Chondrocyte (in vitro differentiated cells): ENCODE results near the gene MSRB3. TPM values are rescaled to one million over a fixed set of nuclear protein-coding genes. Genes with fewer than 3 reads are reported as not detected.
"Not testable (repeated sequence)": the region's sequence is repeated elsewhere in the genome, so short reads cannot be mapped to it uniquely, and the experiment has no call there.

Source experiments
- DNase-seq: peaks from one replicate; pipeline ENCODE4 v3.0.0; 2021; ENCODE audit warnings: mixed read lengths, low spot score
- H3K27ac Mint-ChIP-seq: one replicate; pipeline ENCODE4 v1.8.0; 2021; ENCODE audit warnings: mild to moderate bottlenecking, moderate library complexity, mixed read lengths; ENCODE audit not compliant: unreplicated experiment
- H3K27me3 Mint-ChIP-seq: 2 replicates; pipeline ENCODE4 v1.8.0; 2021; ENCODE audit warnings: low read depth, mixed read lengths
- H3K36me3 Mint-ChIP-seq: 2 replicates; pipeline ENCODE4 v1.8.0; 2021; ENCODE audit warnings: low read depth, mixed read lengths
- H3K4me1 Mint-ChIP-seq: 2 replicates; pipeline ENCODE4 v1.8.0; 2021; ENCODE audit warnings: low read depth, mild to moderate bottlenecking, mixed read lengths
- H3K4me3 Mint-ChIP-seq: one replicate; pipeline ENCODE4 v1.8.0; 2021; ENCODE audit warnings: mild to moderate bottlenecking, moderate library complexity, mixed read lengths; ENCODE audit not compliant: unreplicated experiment
- H3K9me3 Mint-ChIP-seq: 2 replicates; pipeline ENCODE4 v1.8.0; 2021; ENCODE audit warnings: low read depth, mixed read lengths
- total RNA-seq: library from RNA; stranded (reverse); gene quantifications from 3 replicates; pipeline ENCODE4 v1.2.1, GENCODE V29; 2021
- TF ChIP-seq, protein P1 (sequence below): fragments of 200-600 bp; sonication (generic); IDR thresholded peaks from 2 replicates; pipeline ENCODE4 v1.5.0; 2021; ENCODE audit warnings: antibody characterized with exemption, mild to moderate bottlenecking, moderate library complexity

The MSRB3 gene
- total RNA-seq, 1 donor from 2014 or later: 160 TPM

GRCh38 chr12:65470256-65470655 lies 191.8 kb downstream of the MSRB3 start:
- TF ChIP-seq, protein P1, sequence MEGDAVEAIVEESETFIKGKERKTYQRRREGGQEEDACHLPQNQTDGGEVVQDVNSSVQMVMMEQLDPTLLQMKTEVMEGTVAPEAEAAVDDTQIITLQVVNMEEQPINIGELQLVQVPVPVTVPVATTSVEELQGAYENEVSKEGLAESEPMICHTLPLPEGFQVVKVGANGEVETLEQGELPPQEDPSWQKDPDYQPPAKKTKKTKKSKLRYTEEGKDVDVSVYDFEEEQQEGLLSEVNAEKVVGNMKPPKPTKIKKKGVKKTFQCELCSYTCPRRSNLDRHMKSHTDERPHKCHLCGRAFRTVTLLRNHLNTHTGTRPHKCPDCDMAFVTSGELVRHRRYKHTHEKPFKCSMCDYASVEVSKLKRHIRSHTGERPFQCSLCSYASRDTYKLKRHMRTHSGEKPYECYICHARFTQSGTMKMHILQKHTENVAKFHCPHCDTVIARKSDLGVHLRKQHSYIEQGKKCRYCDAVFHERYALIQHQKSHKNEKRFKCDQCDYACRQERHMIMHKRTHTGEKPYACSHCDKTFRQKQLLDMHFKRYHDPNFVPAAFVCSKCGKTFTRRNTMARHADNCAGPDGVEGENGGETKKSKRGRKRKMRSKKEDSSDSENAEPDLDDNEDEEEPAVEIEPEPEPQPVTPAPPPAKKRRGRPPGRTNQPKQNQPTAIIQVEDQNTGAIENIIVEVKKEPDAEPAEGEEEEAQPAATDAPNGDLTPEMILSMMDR: no peak
- no peak overlapping the region for H3K4me3 Mint-ChIP-seq
- H3K9me3 Mint-ChIP-seq: no peaks in the 10 kb centered on the region
- H3K27ac Mint-ChIP-seq: no peak overlapping the region
- no peak for DNase-seq
- H3K36me3 Mint-ChIP-seq: peaks cover 3% of the 10 kb centered on the region
- no peaks in the 10 kb centered on the region for H3K27me3 Mint-ChIP-seq
- peaks cover 9% of the 10 kb centered on the region for H3K4me1 Mint-ChIP-seq

DNA sequence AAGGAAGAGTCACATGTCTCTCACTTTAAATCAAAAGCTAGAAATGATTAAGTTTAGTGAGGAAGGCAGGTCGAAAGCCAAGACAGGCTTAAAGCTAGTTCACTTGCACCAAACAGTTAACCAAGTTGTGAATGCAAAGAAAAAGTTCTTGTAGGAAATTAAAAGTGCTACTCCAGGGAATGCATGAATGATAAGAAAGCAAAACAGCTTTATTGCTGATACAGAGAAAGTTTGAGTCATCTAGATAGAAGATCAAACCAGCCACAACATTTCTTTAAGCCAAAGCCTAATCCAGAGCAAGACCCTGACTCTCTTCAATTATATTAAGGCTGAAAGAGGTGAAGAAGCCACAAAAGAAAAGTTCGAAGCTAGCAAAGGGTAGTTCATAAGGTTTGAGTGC lies 193.6 kb downstream of the MSRB3 start:
- Mint-ChIP-seq H3K27me3 (no peaks in the 10 kb centered on the region), H3K27ac (no peak overlapping the region)

GRCh38 chr12:65474831-65475230 lies 196.3 kb downstream of the MSRB3 start:
- no peak overlapping the region for H3K27ac Mint-ChIP-seq

More for the DNA sequence above, 193.6 kb downstream of the MSRB3 start:
- Mint-ChIP-seq H3K9me3 (no peaks in the 10 kb centered on the region), H3K4me3 (no peak overlapping the region), H3K36me3 (peaks cover 3% of the 10 kb centered on the region), H3K4me1 (peaks cover 3% of the 10 kb centered on the region)
- TF ChIP-seq, protein P1: no peak
- DNase-seq: no peak

DNA sequence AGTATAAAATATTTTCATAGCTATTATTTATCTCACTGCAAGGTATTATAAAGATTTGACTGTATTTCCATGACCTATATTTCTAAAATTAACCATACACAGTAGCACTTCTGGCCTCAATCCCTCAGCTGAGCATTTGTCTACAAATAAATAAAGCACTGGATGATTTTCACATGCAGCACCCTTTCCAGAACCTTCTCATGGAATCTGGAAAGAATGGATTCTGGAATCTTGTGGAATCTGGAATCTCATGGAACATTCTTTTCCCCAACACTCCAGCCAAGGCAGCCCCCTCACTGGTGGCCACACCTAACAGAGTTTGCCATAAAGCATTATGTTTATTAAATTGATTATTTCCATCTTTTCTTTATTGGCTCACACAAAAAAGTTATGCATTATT lies 199.2 kb downstream of the MSRB3 start:
- DNase-seq: no peak
- no peaks in the 10 kb centered on the region for H3K27me3 Mint-ChIP-seq
- TF ChIP-seq, protein P1: no peak
- H3K27ac Mint-ChIP-seq: no peak overlapping the region
- H3K36me3 Mint-ChIP-seq: no peaks in the 10 kb centered on the region
- H3K9me3 Mint-ChIP-seq: peaks cover 6% of the 10 kb centered on the region
- no peaks in the 10 kb centered on the region for H3K4me1 Mint-ChIP-seq
- no peak overlapping the region for H3K4me3 Mint-ChIP-seq

More at GRCh38 chr12:65474831-65475230, 196.3 kb downstream of the MSRB3 start:
- DNase-seq: no peak
- H3K36me3 Mint-ChIP-seq: no peaks in the 10 kb centered on the region
- TF ChIP-seq, protein P1: no peak
- H3K4me3 Mint-ChIP-seq: no peak overlapping the region
- H3K9me3 Mint-ChIP-seq: no peaks in the 10 kb centered on the region
- no peaks in the 10 kb centered on the region for H3K4me1 Mint-ChIP-seq
- H3K27me3 Mint-ChIP-seq: no peaks in the 10 kb centered on the region

GRCh38 chr12:65483891-65484516 lies 205.5 kb downstream of the MSRB3 start:
- DNase-seq, H3K36me3 Mint-ChIP-seq, H3K27ac Mint-ChIP-seq, H3K27me3 Mint-ChIP-seq, H3K4me3 Mint-ChIP-seq, H3K4me1 Mint-ChIP-seq: not testable (repeated sequence)
- peaks cover 21% of the 10 kb centered on the region for H3K9me3 Mint-ChIP-seq

DNA sequence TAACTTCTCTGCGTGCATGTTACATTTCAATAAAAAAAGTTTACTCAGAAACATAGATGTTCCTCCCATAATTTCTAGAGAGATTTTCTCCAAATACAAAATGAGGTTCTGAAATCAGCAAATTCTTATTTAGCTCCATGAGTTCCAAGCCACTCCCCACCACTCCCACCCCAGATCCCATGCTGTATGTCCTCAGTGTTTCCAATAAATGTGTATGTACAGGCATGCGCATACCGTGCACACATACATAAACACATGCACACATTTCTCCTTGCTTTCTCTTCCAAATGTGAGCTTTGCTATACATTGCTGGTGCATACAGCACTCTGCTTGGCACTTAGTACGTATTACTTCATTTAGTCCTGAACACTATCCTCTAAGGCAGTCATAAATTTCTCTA lies 209.7 kb downstream of the MSRB3 start:
- H3K4me1 Mint-ChIP-seq: peaks cover 7% of the 10 kb centered on the region
- H3K9me3 Mint-ChIP-seq: peaks cover 14% of the 10 kb centered on the region
- no peak overlapping the region for H3K4me3 Mint-ChIP-seq
- H3K27ac Mint-ChIP-seq: no peak overlapping the region
- no peaks in the 10 kb centered on the region for H3K27me3 Mint-ChIP-seq
- H3K36me3 Mint-ChIP-seq: peaks cover 3% of the 10 kb centered on the region
- DNase-seq: no peak
- TF ChIP-seq, protein P1: no peak
